ENCODE data around the gene EML1. TPM values are rescaled to one million over a fixed set of nuclear protein-coding genes. Genes with fewer than 3 reads are reported as not detected.

EML1 gene
- total RNA-seq, 1 donor from 2014 or later, result 33.3 TPM

DNA sequence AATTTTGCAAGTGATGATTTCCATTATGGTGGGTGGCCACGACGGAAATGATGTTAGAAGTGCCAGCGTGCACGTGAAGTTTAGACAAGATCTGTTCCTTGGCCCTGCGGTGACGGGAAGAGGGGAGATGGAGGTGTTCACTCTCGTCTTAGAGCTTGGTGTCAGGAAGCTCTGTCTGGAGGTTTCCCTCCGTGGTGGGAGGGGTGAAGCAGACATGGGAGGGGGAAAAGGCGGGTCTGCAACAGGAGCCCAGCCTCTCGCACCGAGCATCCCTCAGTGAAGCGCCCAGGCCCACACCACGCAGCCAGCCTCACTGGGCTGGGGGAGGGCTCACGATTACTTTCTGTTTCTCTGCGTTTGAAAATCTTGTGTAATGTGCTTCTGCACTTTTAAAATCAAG is 26.3 kb downstream of the EML1 start:
- H3K27ac ChIP-seq (replicated peaks), result no peak overlapping the region
- DNase-seq, result no peak
- H3K36me3 ChIP-seq, result no peaks in the 10 kb centered on the region
- H3K27me3 ChIP-seq (ENCODE audit: low read depth), result no peaks in the 10 kb centered on the region
- no peaks in the 10 kb centered on the region for H3K9me3 ChIP-seq (replicated peaks)
- TF ChIP-seq, protein P1, sequence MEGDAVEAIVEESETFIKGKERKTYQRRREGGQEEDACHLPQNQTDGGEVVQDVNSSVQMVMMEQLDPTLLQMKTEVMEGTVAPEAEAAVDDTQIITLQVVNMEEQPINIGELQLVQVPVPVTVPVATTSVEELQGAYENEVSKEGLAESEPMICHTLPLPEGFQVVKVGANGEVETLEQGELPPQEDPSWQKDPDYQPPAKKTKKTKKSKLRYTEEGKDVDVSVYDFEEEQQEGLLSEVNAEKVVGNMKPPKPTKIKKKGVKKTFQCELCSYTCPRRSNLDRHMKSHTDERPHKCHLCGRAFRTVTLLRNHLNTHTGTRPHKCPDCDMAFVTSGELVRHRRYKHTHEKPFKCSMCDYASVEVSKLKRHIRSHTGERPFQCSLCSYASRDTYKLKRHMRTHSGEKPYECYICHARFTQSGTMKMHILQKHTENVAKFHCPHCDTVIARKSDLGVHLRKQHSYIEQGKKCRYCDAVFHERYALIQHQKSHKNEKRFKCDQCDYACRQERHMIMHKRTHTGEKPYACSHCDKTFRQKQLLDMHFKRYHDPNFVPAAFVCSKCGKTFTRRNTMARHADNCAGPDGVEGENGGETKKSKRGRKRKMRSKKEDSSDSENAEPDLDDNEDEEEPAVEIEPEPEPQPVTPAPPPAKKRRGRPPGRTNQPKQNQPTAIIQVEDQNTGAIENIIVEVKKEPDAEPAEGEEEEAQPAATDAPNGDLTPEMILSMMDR (IDR thresholded peaks at IDR 0.05; ENCODE audit: borderline replicate concordance), result no peak
- H3K4me3 ChIP-seq, result no peak overlapping the region
- intact Hi-C loops (cut with micrococcal nuclease), result no loop called here
- peaks cover 37% of the 10 kb centered on the region for H3K4me1 ChIP-seq

DNA sequence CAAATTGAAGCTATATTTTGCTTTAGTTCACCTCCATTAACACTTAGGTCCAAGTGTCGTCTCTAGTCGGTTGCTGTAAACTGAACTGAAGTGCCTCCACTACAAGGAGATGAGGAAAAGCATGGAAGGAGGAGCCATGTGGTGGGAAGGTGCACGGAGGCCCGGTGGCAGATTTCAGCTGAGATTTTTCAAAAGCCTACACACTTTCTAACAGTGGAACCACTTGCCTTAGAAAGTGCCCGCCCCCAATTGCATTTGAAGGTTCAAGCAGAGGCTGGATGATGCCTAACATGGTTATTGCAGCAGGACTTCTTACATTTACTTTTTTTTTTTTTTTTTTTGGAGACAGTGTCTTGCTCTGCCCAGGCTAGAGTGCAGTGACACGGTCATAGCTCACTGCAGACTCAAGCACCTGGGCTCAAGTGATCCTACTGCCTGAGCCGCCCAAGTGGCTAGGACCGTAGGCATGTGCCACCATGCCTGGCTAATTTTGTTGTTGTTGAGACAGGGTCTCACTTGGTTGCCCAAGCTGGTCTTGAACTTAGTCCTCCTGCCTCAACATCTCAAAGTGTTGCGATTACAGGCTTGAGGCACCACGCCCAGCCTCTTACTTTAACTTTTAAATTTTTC is 27.6 kb downstream of the EML1 start:
- Histone ChIP-seq H3K27ac (replicated peaks) (no peak overlapping the region), H3K4me1 (peaks cover 31% of the 10 kb centered on the region), H3K4me3 (no peak overlapping the region), H3K27me3 (ENCODE audit: low read depth) (no peaks in the 10 kb centered on the region), H3K36me3 (no peaks in the 10 kb centered on the region), H3K9me3 (replicated peaks) (no peaks in the 10 kb centered on the region)
- TF ChIP-seq, protein P1 (IDR thresholded peaks at IDR 0.05; ENCODE audit: borderline replicate concordance), result no peak
- intact Hi-C loops (cut with micrococcal nuclease), result no loop called here
- no peak for DNase-seq

DNA sequence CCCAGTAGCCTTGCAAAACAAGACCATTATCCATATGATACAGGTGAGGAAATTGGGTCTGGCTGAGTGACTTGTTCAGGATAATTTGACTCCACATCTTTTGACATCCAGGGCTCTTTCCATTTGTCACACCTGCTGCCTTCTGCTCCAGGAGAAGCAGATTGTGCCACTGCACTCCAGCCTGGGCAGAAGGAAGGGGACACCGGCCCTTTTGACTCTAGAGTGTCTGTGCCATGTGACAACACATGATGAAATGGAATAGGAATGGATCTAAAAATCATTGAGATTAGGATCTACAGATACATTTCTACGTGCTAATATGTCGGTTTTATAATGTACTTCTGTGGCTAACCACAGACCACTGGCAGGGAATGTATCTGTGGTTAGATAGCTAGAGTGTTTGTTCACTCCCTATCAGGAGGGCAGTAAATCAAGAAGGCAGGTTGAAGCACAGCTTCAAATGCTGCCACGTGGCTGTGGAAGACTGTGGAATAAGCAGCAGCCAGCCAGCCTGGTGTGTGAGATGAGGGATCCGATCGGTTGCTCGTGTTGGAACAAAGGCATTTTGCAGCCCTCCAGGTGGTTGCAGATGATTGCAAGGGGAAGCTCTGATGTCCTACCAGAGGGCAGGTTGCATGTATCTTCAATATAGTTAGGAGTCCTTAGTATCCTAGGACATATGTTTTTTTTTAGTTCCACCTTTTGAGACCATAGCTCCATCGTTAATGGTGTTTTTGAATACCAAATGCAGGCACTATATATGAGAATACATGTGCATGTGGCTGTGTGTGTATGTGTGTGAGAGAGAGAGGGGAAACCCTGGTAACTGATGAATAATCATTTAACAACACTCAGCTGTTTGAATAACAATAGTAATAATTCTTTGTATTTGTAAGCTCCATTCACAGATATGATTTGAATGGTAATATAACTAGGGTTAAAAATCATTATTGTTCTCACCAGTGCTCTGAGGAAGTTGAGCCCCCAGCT is 28.6 kb downstream of the EML1 start:
- TF ChIP-seq, protein P1 (IDR thresholded peaks at IDR 0.05; ENCODE audit: borderline replicate concordance), result no peak

DNA sequence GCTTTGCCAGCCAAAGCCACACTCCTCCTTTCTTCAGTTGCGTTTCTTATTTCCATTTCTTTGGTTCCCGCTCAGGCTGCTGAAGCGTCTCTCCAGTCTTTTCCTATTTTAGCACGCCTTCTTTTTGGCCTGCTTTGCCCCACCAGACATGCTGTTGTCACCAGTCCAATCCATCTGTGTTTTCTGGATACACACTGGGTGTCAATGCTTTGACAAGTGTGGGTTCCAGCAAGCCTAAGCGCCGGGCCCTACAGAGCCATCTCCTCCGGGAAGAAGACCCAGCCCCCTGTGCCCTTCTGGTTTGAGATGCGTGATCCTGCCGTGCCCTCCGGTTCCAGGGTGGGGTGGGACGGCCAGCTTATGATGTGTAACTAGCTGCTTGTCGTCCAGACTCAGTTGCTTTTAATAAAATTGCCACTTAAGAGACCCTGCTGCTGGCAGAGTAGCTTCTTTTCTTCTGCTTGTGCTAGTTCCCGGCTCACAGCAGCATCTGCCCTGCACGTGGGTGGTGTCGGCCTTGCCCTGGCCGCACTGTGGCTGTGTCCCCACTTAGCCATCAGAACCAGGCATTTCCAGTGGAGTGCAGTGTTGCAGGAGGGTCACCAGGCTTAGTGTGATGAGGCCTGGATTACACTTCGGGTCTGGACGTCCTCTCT is 29.7 kb downstream of the EML1 start:
- Histone ChIP-seq H3K27ac (replicated peaks) (peak overlapping the region; percentile 10), H3K36me3 (no peaks in the 10 kb centered on the region), H3K4me3 (no peak overlapping the region), H3K4me1 (peaks cover 24% of the 10 kb centered on the region), H3K27me3 (ENCODE audit: low read depth) (no peaks in the 10 kb centered on the region), H3K9me3 (replicated peaks) (no peaks in the 10 kb centered on the region)
- DNase-seq, result no peak
- intact Hi-C loops (cut with micrococcal nuclease), result no loop called here
- TF ChIP-seq, protein P1 (IDR thresholded peaks at IDR 0.05; ENCODE audit: borderline replicate concordance), result no peak

More for the DNA sequence above, 28.6 kb downstream of the EML1 start:
- no peak for DNase-seq
- Histone ChIP-seq H3K4me3 (no peak overlapping the region), H3K9me3 (replicated peaks) (no peaks in the 10 kb centered on the region), H3K4me1 (peaks cover 24% of the 10 kb centered on the region), H3K36me3 (no peaks in the 10 kb centered on the region), H3K27me3 (ENCODE audit: low read depth) (no peaks in the 10 kb centered on the region), H3K27ac (replicated peaks) (no peak overlapping the region)
- intact Hi-C loops (cut with micrococcal nuclease), result no loop called here

DNA sequence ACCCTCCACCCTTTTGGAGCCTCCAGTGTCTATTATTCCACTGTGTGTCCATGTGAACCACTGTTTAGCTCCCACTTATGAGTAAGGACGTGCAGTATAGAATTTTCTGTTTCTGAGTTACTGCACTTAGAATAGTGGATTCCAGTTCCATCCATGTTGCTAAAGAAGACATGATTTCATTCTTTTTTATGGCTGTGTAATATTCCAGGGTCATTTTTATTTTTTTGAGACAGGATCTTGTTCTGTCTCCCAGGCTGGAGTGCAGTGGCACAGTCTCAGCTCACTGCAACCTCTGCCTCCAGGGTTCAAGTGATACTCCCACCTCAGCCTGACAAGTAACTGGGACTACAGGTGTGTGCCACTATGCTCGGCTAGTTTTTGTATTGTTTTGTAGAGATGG is 31.6 kb downstream of the EML1 start:
- no peak overlapping the region for H3K27ac ChIP-seq (replicated peaks)
- intact Hi-C loops (cut with micrococcal nuclease), result no loop called here
- TF ChIP-seq, protein P1 (IDR thresholded peaks at IDR 0.05; ENCODE audit: borderline replicate concordance), result no peak

More for the DNA sequence above, 31.6 kb downstream of the EML1 start:
- Histone ChIP-seq H3K36me3 (no peaks in the 10 kb centered on the region), H3K9me3 (replicated peaks) (no peaks in the 10 kb centered on the region), H3K4me1 (peaks cover 24% of the 10 kb centered on the region), H3K27me3 (ENCODE audit: low read depth) (no peaks in the 10 kb centered on the region), H3K4me3 (no peak overlapping the region)
- no peak for DNase-seq
